ENCODE data around the gene ARMC3.

GRCh38 chr10:23013581-23014335 is 85.9 kb downstream of the ARMC3 start:
- no peak for TF ChIP-seq ZFP30 (CRISPR knock-in tag; IDR thresholded peaks at IDR 0.05)
- no peak for TF ChIP-seq GLIS3 (CRISPR knock-in tag; IDR thresholded peaks at IDR 0.05)
- TF ChIP-seq PATZ1 (CRISPR knock-in tag; IDR thresholded peaks at IDR 0.05; ENCODE audit: borderline replicate concordance): no peak
- no peak for TF ChIP-seq ZNF565 (CRISPR knock-in tag; conservative IDR thresholded peaks at IDR 0.05; ENCODE audit: low read depth)
- TF ChIP-seq ZNF8 (CRISPR knock-in tag; IDR thresholded peaks at IDR 0.05): no peak
- no peak for TF ChIP-seq ARNTL (CRISPR knock-in tag; IDR thresholded peaks at IDR 0.05; ENCODE audit: borderline replicate concordance, low read depth)
- TF ChIP-seq ESRRG (CRISPR knock-in tag; IDR thresholded peaks at IDR 0.05): no peak
- TF ChIP-seq CSDC2 (CRISPR knock-in tag; IDR thresholded peaks at IDR 0.05): no peak
- no peak for TF ChIP-seq ZC3H10 (CRISPR knock-in tag; IDR thresholded peaks at IDR 0.05)
- no peak for TF ChIP-seq PPARA (CRISPR knock-in tag; IDR thresholded peaks at IDR 0.05; ENCODE audit: borderline replicate concordance)
- TF ChIP-seq, protein P1, sequence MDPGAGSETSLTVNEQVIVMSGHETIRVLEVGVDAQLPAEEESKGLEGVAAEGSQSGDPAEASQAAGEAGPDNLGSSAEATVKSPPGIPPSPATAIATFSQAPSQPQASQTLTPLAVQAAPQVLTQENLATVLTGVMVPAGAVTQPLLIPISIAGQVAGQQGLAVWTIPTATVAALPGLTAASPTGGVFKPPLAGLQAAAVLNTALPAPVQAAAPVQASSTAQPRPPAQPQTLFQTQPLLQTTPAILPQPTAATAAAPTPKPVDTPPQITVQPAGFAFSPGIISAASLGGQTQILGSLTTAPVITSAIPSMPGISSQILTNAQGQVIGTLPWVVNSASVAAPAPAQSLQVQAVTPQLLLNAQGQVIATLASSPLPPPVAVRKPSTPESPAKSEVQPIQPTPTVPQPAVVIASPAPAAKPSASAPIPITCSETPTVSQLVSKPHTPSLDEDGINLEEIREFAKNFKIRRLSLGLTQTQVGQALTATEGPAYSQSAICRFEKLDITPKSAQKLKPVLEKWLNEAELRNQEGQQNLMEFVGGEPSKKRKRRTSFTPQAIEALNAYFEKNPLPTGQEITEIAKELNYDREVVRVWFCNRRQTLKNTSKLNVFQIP (CRISPR knock-in tag; IDR thresholded peaks at IDR 0.05; ENCODE audit: borderline replicate concordance, low read depth): no peak
- TF ChIP-seq TOX (CRISPR knock-in tag; IDR thresholded peaks at IDR 0.05; ENCODE audit: borderline replicate concordance): no peak
- TF ChIP-seq ISL1 (CRISPR knock-in tag; IDR thresholded peaks at IDR 0.05): no peak
- TF ChIP-seq, protein P2, sequence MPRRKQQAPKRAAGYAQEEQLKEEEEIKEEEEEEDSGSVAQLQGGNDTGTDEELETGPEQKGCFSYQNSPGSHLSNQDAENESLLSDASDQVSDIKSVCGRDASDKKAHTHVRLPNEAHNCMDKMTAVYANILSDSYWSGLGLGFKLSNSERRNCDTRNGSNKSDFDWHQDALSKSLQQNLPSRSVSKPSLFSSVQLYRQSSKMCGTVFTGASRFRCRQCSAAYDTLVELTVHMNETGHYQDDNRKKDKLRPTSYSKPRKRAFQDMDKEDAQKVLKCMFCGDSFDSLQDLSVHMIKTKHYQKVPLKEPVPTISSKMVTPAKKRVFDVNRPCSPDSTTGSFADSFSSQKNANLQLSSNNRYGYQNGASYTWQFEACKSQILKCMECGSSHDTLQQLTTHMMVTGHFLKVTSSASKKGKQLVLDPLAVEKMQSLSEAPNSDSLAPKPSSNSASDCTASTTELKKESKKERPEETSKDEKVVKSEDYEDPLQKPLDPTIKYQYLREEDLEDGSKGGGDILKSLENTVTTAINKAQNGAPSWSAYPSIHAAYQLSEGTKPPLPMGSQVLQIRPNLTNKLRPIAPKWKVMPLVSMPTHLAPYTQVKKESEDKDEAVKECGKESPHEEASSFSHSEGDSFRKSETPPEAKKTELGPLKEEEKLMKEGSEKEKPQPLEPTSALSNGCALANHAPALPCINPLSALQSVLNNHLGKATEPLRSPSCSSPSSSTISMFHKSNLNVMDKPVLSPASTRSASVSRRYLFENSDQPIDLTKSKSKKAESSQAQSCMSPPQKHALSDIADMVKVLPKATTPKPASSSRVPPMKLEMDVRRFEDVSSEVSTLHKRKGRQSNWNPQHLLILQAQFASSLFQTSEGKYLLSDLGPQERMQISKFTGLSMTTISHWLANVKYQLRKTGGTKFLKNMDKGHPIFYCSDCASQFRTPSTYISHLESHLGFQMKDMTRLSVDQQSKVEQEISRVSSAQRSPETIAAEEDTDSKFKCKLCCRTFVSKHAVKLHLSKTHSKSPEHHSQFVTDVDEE (CRISPR knock-in tag; IDR thresholded peaks at IDR 0.05): no peak
